NCI-H1105 treated with DMSO at 0.1 percent for 48 hours (cell line): ENCODE results near the gene NPDC1.
"Not testable (repeated sequence)": the region's sequence is repeated elsewhere in the genome, so short reads cannot be mapped to it uniquely, and the experiment has no call there.

Experiments
- DNase-seq: peaks from one replicate; lab custom pipeline; 2025; lab: John Stamatoyannopoulos, UW

NPDC1 gene

DNA sequence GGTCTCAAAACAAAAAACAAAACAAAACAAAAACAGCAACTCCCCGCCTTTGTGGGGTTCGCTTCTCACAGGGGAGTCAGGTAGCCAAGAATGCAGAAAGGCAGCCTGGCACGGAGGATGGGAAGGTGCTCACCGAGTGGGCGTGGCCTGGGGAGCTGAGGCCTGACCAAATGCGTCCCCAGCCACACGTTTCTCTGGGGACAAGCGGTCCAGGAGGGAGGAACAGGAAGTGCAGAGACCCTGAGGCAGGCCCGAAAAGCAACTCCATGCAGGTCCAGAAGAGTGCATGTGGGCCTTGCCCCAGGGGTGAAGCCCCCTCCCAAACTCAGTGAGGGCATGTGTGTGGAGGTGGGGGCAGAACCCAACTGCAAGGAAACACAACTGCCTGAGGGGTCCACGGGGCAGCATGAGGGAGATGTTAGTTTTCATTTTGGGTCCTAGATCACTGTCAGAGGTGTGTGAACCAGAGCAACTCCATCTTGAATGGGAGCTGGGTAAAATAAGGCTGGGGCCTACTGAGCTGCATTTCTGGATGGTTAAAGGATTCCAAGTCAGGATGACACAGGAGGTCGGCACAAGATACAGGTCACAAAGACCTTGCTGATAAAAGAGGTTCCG lies 28.8 kb upstream of the NPDC1 start:
- no peak for DNase-seq

- no peak for DNase-seq
Observed at GRCh38 chr9:137073992-137074399, 28.0 kb upstream of the NPDC1 start.

- no peak for DNase-seq
Observed at GRCh38 chr9:137071282-137071681, 25.3 kb upstream of the NPDC1 start.

GRCh38 chr9:137070906-137071275 lies 24.9 kb upstream of the NPDC1 start:
- DNase-seq: no peak

DNA sequence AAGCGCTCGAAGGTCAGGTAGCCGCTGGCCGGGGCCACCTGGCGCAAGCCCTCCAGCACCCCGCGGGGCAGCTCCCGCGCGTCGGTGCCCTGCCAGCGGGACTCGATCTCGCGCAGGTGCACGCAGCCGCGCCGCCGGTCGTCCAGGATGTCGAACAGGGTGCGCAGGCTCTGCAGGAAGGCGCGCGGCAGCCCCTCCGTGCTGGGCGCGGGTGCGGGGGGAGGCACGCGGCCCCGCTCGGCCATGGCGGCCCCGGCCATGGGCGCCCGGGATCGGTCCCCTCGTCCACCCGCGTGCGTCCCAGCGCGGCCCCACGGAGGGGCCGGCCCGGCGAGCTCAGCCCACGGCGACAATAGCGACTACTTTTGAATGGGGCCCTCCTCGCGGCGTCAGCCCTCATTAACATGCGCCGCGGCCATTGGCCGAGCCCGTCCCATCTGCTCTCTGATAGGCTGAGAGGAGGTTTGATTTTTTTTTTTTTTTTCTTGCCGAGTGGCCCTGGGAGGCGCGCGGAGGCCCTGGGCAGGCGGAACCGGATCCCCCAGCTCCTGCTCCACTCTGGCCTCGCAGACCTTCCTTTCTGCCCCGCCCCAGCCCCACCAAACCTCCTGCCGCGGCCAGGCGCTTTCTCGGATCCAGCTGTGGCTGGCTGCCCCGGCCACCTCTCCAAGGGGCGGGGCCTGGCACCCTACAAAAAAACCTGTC lies 24.4 kb upstream of the NPDC1 start, which contains the start of gene SAPCD2:
SAPCD2 (minus strand) TSS at position 357 of the 705 bp plus-strand sequence; CDS start at position 260, 97 bp downstream.
- peak; percentile 88 for DNase-seq

DNA sequence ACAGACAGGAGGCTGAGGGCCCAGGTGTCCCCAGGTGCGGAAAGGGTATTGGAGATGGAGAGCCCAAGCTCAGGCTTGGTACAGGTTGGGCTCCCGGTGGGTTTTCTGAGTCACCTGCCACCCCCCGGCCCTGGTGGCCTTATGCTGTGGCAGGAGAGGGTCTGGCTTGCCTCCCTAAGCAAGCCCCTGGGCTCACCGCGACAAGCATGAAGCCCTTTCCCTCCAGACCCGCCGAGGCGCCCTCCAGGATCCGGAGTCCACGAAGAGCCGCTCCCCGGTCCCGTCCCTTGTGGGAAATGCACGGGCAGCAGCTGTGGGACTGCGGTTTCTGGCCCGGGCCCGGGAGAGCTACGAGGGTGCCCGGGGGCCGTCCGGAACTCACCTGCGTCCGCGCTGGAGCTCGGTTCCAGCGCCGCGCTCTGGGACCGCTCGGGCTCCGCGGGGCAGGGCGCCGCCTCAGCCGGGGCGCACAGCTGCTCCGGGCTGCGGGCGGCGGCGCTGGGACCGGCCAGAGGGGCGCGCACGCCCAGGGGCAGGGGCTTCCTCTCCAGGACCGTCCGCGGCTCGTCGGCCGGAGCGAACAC lies 23.6 kb upstream of the NPDC1 start:
- DNase-seq: peak; percentile 20

DNA sequence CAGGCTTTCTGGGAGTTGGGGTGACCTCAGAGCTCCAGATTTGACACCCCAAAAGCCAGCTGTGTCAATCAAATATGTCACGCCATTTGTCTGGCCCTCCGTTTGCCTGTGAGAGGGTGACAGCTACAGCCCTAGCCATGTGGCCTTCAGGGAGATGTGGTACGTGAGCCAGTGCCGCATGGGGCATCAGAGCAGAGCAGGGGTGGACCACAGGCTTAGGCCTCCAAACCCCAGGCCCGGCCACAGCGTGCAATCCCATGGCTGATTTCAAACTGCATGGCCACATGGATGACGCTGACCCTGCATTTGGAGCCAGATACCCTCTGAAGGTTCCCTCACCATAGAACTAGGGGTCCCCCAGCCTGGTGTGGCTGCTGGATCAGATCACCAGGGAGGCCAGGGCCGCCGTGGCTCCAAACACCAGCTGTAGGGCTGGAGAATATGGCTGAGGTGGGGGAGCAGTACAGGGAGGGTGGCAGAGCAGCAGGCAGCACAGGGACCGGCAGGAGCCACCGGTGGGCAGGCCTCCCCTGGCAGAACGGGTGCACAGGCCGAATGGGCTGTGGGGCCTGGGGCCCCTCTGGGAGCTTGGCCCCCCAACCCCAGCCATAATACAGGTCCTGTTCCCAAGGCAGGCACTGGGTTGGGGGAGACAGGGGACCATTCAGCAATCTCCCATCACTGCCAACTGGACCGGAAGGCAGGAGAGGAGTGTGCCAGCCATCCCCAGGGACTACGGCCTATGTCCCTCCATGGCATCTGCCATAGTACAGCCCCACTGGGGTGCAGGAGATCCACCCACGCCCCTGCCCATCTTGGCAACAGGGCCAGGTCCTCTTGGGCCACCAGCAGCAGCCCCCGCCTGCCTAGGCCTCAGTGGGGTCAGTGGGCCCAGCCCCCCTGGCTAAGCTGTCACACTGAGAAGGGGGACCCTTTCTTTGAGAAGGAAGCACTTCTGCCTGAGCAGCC lies 22.8 kb upstream of the NPDC1 start:
- no peak for DNase-seq

- DNase-seq: peak; percentile 56
Observed at GRCh38 chr9:137067860-137068538, 22.0 kb upstream of the NPDC1 start.

DNA sequence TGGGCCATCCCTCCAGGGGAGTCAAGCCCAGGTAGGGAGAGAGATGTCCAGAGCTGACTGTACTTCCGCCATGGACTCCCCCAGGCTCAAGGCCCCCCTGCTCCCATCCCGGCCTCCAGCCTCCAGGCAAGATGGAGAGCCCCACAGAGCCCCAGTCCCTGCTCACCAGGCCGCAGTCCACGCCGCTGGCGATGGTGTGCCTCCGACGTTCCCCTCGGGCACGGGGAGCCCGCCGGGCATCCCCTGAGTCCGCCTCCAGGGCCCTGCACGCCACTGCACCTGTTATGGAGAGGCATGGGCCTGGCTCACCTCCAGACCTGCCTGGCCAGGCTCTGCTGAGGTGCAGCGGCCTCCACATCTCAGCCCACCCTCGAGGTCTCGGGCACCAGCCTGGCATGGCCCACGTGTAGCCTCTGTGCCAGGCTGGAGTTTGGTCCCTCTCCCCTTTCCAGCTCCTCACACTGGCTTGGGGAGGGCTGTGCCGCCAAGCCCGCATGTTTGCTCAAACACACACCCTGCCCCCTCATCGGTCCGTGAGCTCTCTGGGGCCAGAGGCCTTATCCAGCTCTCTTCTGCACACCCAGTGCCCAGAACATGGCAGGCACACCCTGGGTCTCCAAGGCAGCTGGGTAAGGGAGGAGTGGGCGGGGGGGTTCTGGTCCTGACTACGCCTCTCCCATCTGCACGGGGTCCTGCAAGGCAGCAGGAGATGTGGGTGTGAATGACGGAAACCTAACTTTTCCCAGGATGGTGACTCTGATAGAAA lies 20.3 kb upstream of the NPDC1 start:
- no peak for DNase-seq

DNA sequence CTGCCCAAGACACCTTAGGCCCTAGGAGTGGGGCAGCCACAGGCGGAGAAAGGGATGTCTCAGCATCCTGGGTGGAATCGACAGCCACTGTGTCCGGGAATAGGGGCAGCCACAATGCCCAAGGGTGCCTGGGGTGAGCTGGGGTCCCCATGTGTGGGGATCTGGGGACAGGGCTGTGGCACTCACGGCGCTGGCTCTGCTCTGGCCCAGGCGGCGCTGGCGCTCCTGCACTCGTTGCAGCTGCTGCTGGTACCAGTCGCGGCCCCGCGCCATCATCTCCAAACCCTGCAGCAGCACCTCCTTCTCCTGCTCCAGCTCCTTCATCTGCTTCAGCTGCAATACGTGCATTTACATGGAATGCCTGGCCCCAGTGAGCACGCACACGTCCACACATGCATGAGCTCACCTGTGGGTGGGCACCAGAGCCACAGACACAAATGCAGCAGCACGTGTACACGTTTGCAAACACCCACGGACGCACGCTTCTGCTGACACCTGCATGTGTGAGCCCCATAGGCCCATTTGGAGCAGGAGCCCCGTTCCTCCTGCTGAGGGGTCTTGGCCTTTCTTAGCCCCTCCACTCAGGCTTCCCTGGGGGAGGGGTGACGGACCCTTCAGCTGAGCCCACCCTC lies 19.5 kb upstream of the NPDC1 start:
- no peak for DNase-seq

DNA sequence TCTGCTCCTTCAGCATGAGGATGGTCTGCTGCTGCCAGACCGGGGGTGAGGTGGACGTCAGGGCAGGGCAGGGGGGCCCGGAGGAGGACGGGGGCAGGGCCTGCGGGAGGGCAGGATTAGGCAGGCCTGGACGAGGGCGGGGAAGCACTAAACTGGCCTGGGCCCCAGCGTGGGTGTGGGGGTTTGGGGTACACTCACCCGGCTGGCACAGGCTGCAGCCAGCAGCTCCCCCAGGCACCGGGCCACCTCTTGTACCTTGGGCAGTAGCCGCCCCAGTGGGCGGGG lies 18.8 kb upstream of the NPDC1 start:
- no peak for DNase-seq

DNA sequence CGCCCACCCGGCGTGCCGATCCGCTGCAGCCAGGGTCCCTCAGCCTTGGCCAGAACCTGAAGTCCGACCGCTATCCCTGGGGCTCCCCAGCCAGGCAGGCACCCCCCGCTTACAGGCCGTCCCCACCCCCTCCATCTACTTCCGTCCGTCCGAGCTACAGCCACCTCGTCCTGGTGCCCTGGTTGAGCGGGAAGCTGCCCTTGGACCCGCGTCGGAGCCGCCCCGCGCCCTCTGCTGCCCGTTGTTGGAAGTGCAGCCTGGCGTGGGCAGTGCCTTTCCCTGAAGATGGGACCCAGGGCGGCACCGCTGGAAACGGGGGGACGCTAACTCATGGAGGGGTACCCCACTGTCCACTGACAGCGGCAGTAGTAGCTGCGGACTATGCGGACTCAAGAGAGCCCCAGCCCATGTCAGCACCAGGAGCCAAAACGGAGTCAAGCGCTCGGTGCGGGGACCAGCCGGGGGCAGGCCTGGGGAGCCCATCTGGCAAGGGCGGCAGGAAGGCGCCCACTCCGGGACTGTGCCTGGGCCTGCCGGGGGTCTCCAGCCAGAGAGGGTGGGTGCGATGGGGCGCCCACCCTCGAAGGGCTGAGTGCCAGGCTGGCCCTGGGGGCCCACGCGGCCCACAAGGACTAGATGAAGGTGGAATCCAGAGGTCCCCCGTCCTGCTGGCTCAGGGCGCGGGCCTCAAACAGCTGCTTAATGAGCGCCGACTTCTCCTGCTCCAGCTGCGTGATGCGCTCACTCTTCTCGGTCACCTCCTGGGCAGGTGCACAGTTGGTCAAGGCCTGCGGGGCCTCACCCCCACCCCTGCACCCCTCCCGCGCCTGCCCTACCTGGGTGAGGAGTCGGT lies 18.3 kb upstream of the NPDC1 start:
- DNase-seq: peak; percentile 12

DNA sequence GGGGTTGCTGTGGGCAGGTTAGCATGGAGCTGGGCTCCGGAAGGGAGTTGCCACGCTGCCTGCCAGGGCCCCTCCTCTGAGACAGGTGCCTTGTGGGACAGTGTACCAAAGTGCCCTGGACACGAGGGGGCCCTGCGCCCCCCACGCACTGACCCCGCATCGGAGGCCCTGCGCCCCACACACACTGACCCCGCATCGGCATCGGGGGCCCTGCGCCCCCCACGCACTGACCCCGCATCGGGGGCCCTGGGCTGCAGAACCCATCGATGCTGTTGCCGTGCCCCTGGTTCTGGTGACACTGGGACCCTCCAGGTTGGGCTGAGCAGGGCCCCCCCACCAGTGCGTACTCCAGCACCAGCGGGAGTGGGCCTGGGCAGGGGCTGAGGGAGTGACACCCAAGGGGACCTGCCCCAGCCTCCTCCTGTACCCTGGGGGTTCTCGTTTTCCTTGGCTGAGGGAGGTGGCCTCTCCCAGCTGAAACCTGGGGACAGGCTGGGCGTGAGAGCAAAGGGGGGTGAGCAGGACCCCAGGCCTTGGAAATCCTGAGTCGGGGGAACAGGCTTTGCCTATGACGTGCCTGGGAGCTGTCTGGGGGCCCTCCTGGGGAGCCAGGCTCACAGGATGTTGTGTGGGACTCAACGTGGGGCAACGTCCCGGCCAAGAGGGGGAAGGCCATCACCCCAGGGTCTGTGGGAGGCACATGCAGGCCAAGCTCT lies 17.5 kb upstream of the NPDC1 start:
- no peak for DNase-seq

GRCh38 chr9:137062798-137063197 lies 16.8 kb upstream of the NPDC1 start:
- DNase-seq: not testable (repeated sequence)

- DNase-seq: no peak
Observed at GRCh38 chr9:137062384-137062783, 16.4 kb upstream of the NPDC1 start.

DNA sequence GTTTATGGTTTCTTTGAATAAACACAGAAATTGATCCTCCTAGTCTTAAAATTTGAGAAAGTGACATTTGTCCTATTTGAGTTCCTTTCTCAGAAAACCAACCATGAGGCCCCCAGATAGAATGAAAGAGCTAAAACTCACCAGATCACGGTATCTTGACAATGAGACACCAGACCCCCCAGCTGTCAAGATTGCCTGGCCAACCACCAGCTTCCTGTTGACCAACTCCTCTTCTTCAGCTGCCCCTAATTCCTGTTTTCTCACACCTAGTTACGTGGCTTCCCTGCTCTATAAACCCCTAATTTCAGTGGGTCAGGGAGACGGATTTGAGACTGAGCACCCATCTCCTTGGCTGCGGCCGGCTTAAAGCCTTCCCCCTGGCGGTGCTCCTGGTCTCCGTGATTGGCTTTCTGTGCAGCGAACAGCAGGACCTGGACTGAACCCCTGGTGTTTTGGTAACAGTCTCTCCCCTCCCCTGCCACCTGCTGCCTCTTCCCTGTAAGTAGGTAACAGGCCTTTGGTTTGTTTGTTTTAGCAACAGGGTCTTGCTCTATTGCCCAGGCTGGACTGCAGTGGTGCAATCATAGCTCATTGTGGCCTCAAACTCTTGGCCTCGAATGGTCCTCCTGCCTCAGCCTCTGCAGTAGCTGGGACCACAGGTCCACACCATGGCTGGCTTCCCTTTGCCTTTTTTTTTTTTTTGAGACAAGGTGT lies 12.7 kb upstream of the NPDC1 start:
- no peak for DNase-seq

- no peak for DNase-seq
Observed at GRCh38 chr9:137057545-137057944, 11.6 kb upstream of the NPDC1 start.

DNA sequence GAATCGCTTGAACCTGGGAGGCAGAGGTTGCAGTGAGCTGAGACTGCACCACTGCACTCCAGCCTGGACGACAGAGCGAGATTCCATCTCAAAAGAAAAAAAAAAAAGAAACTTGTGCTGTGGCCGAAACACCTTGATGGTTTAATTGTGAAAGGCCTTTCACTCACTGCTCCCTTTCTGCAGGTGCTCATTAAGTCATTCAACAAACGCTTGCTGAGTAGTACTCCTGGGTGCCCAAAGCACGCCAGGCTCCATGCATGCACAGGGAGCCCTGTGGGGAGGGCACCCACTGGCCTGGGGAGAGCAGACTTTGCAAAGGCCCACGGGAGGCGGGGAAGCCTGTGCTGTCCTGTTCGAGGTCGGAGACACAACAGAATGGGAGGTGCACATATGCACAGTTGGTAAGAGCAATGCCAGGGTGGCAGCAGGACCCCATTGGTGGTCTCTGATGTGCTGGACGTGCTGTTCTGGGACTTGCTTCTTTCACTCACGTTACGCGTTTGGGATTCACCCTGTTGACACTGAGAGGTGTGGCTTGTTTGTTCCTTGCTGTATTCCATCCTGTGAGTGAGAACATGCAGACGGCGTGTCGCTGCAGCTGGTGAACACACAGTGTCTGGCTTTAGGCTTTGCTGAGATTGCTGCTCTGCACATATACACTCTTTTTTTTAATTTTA lies 10.9 kb upstream of the NPDC1 start:
- DNase-seq: no peak
